Measurements from ENCODE around the gene CELF5.

The CELF5 gene

DNA sequence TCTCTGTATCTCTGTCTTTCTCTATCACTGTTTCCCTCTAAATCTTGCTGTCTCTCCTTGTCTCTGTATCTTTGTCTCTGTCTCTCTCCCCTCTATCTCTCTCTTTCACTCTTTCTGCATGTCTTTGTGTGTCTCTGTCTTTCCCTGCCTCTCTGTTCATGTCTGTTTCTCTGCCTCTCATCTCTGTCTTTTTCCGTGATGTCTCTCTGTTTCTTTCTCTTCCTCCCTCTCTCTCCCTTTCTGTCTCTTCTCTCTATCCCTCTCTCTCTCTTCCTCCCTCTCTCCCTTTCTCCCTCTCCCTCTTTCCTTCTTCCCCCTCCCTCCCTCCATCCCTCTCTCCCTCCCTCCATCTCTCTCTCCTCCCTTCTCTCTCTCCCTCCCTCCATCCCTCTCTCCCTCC is 85.3 kb downstream of the CELF5 start:
- H3K4me3 ChIP-seq (ENCODE audit: low read length) = no peak overlapping the region
- TF ChIP-seq, protein P1, sequence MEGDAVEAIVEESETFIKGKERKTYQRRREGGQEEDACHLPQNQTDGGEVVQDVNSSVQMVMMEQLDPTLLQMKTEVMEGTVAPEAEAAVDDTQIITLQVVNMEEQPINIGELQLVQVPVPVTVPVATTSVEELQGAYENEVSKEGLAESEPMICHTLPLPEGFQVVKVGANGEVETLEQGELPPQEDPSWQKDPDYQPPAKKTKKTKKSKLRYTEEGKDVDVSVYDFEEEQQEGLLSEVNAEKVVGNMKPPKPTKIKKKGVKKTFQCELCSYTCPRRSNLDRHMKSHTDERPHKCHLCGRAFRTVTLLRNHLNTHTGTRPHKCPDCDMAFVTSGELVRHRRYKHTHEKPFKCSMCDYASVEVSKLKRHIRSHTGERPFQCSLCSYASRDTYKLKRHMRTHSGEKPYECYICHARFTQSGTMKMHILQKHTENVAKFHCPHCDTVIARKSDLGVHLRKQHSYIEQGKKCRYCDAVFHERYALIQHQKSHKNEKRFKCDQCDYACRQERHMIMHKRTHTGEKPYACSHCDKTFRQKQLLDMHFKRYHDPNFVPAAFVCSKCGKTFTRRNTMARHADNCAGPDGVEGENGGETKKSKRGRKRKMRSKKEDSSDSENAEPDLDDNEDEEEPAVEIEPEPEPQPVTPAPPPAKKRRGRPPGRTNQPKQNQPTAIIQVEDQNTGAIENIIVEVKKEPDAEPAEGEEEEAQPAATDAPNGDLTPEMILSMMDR (conservative IDR thresholded peaks at IDR 0.05; ENCODE audit: low read depth, low read length) = no peak
- DNase-seq (ENCODE audit: low read depth) = no peak

- no peak for DNase-seq (ENCODE audit: low read depth)
- TF ChIP-seq, protein P1 (conservative IDR thresholded peaks at IDR 0.05; ENCODE audit: low read depth, low read length) = no peak
- no peak overlapping the region for H3K4me3 ChIP-seq (ENCODE audit: low read length)
Measured at GRCh38 chr19:3310280-3310679, 85.8 kb downstream of the CELF5 start.

DNA sequence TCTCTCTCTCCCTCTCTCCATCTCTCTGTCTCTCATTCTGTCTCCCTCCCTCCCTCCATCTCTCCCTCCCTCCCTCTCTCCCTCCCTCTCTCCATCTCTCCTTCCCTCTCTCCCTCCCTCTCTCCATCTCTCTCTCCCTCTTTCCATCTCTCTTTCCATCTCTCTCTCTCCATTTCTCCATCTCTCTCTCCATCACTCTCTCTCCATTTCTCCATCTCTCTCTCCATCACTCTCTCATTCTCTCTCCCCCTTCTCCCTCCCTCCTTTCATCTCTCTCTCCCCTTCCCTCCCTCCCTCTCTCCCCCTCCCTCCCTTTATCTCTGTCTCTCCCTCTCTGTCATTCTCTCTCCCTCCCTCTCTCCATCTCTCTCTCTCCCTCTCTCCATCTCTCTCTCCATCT is 86.2 kb downstream of the CELF5 start:
- no peak for DNase-seq (ENCODE audit: low read depth)
- TF ChIP-seq, protein P1 (conservative IDR thresholded peaks at IDR 0.05; ENCODE audit: low read depth, low read length) = no peak
- H3K4me3 ChIP-seq (ENCODE audit: low read length) = no peak overlapping the region

DNA sequence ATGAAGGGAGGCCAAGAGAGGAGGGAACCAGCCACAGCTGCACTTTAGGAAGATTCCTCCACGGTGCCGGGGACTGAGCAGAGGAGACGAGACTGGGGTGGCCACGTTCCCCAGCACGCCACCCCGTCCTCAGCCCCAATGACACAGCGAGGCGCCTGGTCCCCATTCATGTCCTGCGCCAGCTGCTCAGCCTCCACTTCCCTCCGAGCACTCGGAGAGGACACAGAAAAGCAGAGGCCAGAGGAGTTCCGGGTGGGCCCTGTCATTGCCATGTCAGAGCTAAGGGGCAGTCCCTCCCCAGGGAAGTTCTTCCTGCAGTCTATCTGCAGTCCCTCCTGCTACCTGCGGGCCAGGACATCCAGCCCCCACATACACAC is 88.7 kb downstream of the CELF5 start:
- H3K4me3 ChIP-seq (ENCODE audit: low read length) = no peak overlapping the region
- no peak for DNase-seq (ENCODE audit: low read depth)
- TF ChIP-seq, protein P1 (conservative IDR thresholded peaks at IDR 0.05; ENCODE audit: low read depth, low read length) = no peak

DNA sequence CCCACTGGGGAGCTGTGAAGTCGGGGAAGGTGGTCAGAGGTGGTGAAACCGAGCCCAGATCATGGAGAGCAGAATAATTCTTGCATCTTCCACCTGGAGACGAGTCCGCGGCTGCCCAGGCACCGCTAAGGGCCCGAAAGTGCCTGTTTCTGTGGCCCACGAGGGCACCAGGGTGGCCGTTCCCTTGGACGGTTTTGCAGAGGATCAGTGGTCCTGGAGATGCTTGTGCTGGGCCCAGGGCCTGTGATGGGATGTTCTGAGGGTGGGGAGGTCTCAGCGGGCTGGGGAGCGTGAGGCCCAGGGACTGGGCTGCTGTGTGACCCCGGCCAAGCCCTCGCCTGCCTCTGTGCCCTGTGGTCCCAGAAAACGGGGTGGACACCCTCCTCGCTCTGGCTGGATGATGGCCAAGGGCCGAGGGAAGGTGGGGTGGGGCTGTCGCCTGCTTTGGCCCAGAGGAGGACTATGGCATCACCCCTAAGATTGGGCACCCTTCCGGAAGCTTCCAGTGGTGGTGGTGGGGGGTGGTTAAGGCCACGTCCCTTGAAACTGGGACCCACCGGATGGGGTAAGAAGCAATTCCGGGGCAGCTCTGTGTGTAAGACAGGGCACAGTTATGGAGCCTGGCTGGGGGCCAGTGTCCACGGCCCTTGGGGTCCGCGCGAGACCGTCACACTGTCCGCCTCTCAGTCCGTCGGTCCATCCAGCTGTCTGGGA is 90.7 kb downstream of the CELF5 start:
- TF ChIP-seq, protein P1 (conservative IDR thresholded peaks at IDR 0.05; ENCODE audit: low read depth, low read length) = no peak
- no peak overlapping the region for H3K4me3 ChIP-seq (ENCODE audit: low read length)
- no peak for DNase-seq (ENCODE audit: low read depth)

DNA sequence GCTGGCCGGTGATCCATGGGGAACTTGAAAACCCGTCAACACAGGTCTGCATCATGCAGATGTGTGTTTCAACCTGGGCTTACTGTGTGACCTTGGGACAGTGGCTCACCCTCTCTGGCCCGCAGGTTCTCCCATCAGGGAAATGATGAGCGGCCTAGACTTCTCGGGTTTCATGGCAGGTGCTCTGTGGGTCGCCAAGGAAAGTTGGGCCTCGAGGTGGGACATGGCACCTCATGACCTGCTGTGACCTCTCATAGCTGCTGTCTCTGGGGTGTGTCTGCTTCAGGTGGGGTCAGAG is 91.2 kb downstream of the CELF5 start:
- no peak for DNase-seq (ENCODE audit: low read depth)
- TF ChIP-seq, protein P1 (conservative IDR thresholded peaks at IDR 0.05; ENCODE audit: low read depth, low read length) = no peak
- H3K4me3 ChIP-seq (ENCODE audit: low read length) = no peak overlapping the region

DNA sequence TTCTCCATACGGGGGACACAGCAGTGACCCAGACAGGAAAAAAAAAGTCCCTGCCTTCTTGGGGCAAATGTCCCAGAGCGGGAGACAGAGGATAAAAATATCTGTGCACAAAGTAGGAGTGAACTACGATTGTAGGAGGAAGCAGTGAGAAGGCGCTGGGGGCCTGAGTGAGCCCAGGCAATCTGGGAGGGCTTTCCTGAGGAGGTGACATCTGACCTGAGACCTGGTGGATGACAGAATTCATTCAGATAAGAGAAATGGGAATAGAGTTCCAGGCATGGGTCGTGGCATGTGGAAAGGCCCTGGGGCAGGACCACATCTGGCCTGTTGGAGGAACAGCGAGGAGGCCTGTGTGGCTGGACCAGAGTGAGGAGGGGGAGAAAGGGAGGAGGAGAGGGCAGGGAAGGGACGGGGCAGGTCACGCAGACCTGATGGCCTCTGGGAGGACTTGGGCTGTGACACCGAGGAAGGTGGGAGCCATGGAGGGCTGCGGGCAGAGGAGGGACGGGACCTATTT is 91.7 kb downstream of the CELF5 start:
- DNase-seq (ENCODE audit: low read depth) = no peak
- TF ChIP-seq, protein P1 (conservative IDR thresholded peaks at IDR 0.05; ENCODE audit: low read depth, low read length) = no peak
- no peak overlapping the region for H3K4me3 ChIP-seq (ENCODE audit: low read length)

Data from retinal pigment epithelial cell (primary cell).